CD4-positive, alpha-beta T cell treated with Interleukin-6 at 100 ng/mL for 8 hours (primary cell): ENCODE results near the gene TDRD7.

Experiments used
- DNase-seq: peaks from one replicate; pipeline ENCODE4 v3.0.0-alpha.2; 2020; ENCODE audit warnings: mixed read lengths, low spot score

The TDRD7 gene

DNA sequence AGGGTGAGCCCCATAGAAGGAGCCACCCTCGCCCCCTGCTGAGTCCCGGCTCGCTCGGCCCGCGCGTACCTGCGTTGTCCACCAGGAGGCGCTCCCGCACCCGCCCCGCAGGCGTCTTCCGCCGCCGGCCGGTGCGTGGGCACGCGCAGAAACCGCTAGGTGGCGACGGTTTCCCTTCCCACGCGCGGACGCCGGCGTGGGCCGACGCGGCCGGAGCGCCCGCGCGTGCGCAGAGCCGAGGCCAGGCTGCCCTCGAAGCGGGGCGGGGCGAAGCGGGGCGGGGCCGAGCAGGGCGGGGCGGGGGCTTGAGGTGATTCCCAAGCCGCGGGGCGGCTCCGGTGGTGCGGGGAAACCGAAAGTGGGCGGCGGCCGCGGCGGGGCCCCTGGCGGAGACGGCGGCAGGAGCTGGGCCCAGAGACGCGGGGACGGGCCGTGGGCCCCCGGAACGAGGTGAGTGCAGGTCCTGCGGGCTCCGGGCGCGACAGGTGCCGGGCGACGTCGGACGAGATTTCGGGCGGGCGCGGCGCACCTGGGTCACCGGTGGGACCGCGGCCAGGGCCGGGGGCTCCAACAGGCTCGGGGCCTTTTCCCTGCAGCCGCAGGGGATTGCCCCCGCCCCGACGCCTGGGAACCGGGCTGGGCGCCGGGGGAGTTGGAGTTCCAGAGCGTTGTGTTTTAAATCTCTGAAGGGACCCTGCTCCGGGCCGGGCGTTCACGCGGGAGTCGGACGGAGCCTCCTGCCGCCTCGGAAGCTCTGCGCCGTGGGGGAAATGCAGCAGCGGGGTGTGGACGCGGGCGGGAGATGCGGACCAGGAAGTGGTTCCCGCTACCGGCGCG, at the start of gene TDRD7:
TSS of gene TDRD7 (plus strand) at position 308 of the 837 bp plus-strand sequence. CDS start 16,370 bp downstream, outside the sequence.
- DNase-seq: peak; percentile 92

- no peak for DNase-seq
Observed at GRCh38 chr9:97362777-97363545, 48.9 kb upstream of the TDRD7 start.

DNA sequence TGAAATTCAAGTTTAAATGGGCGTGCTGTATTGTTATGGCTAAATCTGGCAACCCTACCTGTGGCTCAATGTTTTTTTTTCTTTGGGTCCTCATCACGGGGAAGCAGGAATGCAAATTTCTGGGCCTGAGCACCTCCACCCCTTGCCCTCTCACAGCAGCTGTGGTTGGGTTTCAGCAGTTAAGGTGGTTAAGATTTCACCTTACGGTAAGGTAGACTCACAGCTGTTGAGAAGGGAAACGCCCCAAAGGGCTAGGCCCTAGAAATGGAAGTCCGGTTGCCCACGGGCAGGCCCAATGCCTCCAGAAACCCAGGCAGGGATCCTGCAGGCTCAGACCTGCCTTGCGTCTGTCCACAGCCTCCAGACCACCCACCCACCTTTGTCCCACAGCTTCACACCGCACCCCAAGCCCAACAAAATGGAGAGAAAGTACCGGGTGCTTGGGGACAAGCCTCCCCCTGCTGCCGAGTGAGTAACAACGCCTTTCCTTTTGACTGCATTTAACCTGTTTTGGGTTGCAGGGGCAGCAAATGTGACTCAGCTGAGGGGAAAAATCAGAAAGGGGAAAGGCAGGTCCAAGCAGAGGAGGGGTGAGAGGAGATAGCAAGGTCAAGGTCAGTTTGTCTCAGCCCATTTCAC, 48.1 kb upstream of the TDRD7 start:
- no peak for DNase-seq

GRCh38 chr9:97364769-97365490, 47.0 kb upstream of the TDRD7 start:
- DNase-seq: no peak

GRCh38 chr9:97365634-97366033, 46.3 kb upstream of the TDRD7 start:
- no peak for DNase-seq

- DNase-seq: no peak
Observed at GRCh38 chr9:97366476-97366875, 45.4 kb upstream of the TDRD7 start.

DNA sequence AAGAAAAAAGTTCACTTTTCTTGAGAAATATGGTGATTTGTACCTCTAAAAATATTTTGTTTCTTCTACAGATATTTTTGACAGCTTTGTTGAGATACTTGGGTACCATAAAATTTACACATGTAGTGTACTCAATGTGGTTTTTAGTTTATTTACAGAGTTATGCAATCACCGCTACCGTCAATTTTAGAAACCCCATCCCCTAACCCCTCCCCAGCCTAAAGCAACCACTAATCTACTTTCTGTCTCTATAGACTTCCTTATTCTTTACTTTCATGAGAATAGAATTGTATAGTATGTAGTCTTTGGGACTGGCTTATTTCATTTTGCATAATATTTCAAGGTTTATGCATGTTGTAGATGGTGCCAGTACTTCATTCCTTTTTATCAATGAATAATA, 45.0 kb upstream of the TDRD7 start:
- no peak for DNase-seq

- no peak for DNase-seq
Observed at GRCh38 chr9:97367729-97368128, 44.2 kb upstream of the TDRD7 start.

- DNase-seq: no peak
Observed at GRCh38 chr9:97368964-97369363, 42.9 kb upstream of the TDRD7 start.

- no peak for DNase-seq
Observed at GRCh38 chr9:97372580-97372979, 39.3 kb upstream of the TDRD7 start.

- DNase-seq: no peak
Observed at GRCh38 chr9:97373331-97373730, 38.6 kb upstream of the TDRD7 start.

DNA sequence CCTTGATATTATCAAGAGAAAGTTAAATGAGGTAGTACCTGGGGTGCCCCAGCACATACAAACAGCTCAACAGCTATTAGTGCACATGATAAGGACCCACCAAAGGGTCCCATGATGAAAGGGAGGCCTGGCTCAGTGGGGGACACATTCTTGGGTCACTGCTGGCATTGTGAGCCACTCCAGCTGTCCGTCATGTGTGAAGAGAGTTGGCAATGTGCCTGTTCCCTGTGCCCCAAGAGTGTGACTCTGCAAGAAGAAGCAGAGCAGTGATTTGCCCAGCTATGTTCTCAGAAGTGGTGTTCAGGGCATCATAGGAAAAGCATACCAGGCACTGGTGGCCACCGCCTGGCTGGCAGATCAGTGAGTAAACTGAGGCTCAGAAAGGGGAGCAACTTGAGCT, 37.1 kb upstream of the TDRD7 start:
- DNase-seq: no peak

DNA sequence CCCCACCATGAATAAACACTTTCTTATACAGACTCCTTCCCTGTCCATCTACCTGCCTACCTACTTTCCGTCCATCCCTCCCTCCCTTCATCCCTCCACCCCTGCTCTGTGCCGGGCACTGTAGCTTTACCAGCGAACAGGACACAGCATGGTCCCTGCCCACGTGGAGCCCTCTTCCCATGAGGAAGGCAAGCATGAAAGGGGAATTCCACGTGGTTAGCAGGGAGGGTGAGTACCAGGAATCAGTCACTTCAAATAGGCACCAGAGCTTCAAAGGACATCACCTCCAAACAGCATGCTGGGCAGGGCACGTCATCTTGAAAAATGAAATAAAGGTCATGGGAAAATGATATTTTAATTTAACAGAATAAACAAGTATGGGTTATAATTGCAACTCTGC, 35.0 kb upstream of the TDRD7 start:
- no peak for DNase-seq

GRCh38 chr9:97382099-97382718, 29.7 kb upstream of the TDRD7 start:
- DNase-seq: no peak

DNA sequence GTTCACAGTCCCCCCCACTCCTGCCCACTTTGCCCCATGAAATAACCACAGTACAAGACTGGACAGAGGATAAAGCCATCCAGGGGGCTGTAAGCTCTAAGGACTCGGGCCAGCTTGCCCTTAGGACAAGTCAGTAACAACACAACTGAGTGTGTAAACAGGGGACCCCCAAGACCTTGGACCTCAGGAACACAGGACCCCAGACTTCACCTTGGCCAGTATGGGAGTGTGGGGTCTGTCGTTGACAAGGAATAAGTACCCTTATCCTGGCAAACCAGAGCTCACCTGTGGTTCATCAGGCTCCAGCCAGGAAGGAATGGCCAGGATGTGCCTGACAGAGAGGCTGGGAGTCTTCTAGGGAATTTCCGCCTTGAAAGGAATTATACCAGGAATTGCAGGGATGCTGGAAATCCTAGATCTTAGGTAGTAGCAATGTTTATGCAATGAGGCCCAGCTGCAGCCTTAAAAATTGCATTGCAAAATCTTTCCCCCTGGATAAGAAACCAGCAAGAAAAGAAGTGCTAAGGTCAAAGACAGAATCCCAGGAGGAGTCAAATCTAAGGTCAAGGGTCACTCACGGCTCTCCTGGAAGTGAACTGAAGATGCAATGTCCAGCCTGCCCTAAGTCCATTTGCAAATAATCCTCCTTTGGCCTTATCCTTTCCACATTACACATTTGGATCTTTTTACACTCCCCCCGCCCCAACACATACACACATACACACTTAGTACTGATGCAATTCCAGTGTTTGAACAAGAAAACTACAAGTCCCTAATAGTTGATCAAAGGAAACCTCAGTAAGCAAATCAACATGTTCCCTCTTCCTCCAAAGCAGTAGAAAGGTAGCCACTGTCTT, 27.3 kb upstream of the TDRD7 start:
- DNase-seq: no peak

DNA sequence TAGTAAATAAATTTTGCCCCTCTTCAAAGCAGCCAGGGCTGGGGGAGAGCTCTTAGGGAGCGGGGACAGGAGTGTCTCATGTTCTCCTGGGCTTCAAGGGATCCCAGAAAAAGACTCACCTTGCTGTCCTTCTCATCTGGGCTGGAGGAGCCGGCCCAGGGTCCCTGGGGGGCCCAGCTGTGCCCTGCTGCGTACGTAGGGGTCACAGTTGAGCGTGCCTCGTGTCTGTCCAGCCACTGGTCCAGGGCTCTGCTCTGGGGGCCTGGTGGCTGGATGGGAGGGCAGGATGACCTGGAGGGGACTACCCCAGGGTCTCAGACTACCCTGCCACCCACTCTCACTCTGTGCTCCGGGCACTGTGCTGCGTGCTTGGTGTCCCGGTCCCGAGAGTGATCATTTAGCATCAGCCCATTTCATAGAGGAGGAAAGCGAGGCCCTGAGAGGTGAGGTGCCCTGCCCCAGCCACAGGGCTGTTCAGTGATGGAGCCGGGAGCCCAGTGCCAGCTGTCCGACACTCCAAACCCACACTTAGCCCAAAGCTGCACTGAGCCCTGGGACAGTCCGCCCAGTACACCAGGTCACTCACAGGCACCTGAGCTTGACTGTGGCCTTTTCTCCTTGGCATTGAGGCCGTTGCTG, 26.2 kb upstream of the TDRD7 start:
- DNase-seq: no peak

- DNase-seq: no peak
Observed at GRCh38 chr9:97386265-97386633, 25.6 kb upstream of the TDRD7 start.

GRCh38 chr9:97386733-97387503, 25.0 kb upstream of the TDRD7 start:
- DNase-seq: peak; percentile 45

GRCh38 chr9:97387504-97387886, 24.4 kb upstream of the TDRD7 start:
- no peak for DNase-seq
